HepG2 (cell line): ENCODE data around the gene CUEDC2. TPM values are rescaled to one million over a fixed set of nuclear protein-coding genes. Genes with fewer than 3 reads are reported as not detected.

Experiments used
- ATAC-seq: fragments of 200-7000 bp; cut with Tn5 transposase; 3 replicates; pipeline ENCODE4 v1.9.1; 2020; ENCODE audit warnings: mild to moderate bottlenecking, moderate library complexity
- BruUV-seq: library from RNA; stranded (reverse); fragments of 400-500 nt; replicated peaks from 2 replicates; lab custom pipeline; 2021; lab: Mats Ljungman, UMichigan
- CTCF ChIA-PET: fragments of 300-600 bp; formaldehyde crosslinking; extraction: SDS; loops from one replicate; lab custom pipeline; 2021; ENCODE audit warnings: low total read pairs, inconsistent platforms, low intra/inter-chr PET ratio; lab: Yijun Ruan, JAX
- POLR2A ChIA-PET: fragments of 350-600 bp; sonication (Branson Sonifier 250); formaldehyde crosslinking; loops from one replicate; lab custom pipeline; 2020; ENCODE audit warnings: antibody characterized with exemption, inconsistent platforms; lab: Yijun Ruan, JAX
- DNase-seq: peaks from one replicate; pipeline ENCODE4 v3.0.0-alpha.2; 2015; ENCODE audit warnings: low spot score
- FAIRE-seq: peaks from 3 replicates; lab custom pipeline; 2011; peaks lifted over from hg19 to GRCh38; lab: Jason Lieb, UNC
- H2AFZ ChIP-seq: one replicate; pipeline ENCODE4 v1.6.1; 2011; ENCODE audit warnings: low read length, inconsistent platforms
- H3K27ac ChIP-seq: fragments of 300-600 bp; 3 replicates; pipeline ENCODE4 v1.8.0; 2011; ENCODE audit warnings: mixed run types, mild to moderate bottlenecking, mixed read lengths, low read length, inconsistent platforms; ENCODE audit not compliant: insufficient read depth; ENCODE audit errors: extremely low read length
- H3K27me3 ChIP-seq, 2 experiments: fragments of 200-600 bp in 1 of 2; 2 replicates in 1 of 2; 3 replicates in 1 of 2; pipeline versions ENCODE4 v1.6.0 to v1.8.0; 2011; ENCODE audit warnings: low read length in 2 of 2, mild to moderate bottlenecking in 2 of 2, moderate library complexity in 2 of 2, inconsistent platforms in 1 of 2; ENCODE audit not compliant: insufficient read depth in 2 of 2, control insufficient read depth in 1 of 2
- H3K36me3 ChIP-seq, 2 experiments: fragments of 200-600 bp in 1 of 2; replicated peaks in 1 of 2; 2 replicates in 1 of 2; 3 replicates in 1 of 2; pipeline versions ENCODE4 v1.5.1 to v1.8.0; 2011; ENCODE audit warnings: low read length in 2 of 2, inconsistent platforms in 1 of 2; ENCODE audit not compliant: insufficient read depth in 2 of 2, control insufficient read depth in 1 of 2
- H3K4me1 ChIP-seq: 2 replicates; pipeline ENCODE4 v1.5.1; 2012; ENCODE audit warnings: low read length, inconsistent platforms; ENCODE audit not compliant: insufficient read depth
- H3K4me2 ChIP-seq: 2 replicates; pipeline ENCODE4 v1.6.0; 2011; ENCODE audit warnings: low read depth, low read length, inconsistent platforms
- H3K4me3 ChIP-seq, 3 experiments: fragments of 200-600 bp in 1 of 3; sonication (generic), shearing (Covaris generic) in 1 of 3; replicated peaks in 1 of 3; 2 replicates each; pipeline ENCODE4 v1.5.1; 2011 to 2016; ENCODE audit warnings: low read length in 3 of 3, inconsistent platforms in 2 of 3, low read depth in 2 of 3, mild to moderate bottlenecking in 2 of 3, control low read depth in 1 of 3, mixed read lengths in 1 of 3; ENCODE audit not compliant: insufficient read depth in 1 of 3
- H3K79me2 ChIP-seq: one replicate; pipeline ENCODE4 v1.6.1; 2011; ENCODE audit warnings: low read length, inconsistent platforms; ENCODE audit not compliant: insufficient read depth
- H3K9ac ChIP-seq: 2 replicates; pipeline ENCODE4 v1.6.0; 2011; ENCODE audit warnings: mild to moderate bottlenecking, low read depth, low read length, inconsistent platforms; ENCODE audit not compliant: insufficient read depth
- H3K9me3 ChIP-seq: 2 replicates; pipeline ENCODE4 v1.5.1; 2012; ENCODE audit warnings: mild to moderate bottlenecking, low read length
- H4K20me1 ChIP-seq: 2 replicates; pipeline ENCODE4 v1.6.0; 2011; ENCODE audit warnings: inconsistent platforms, mild to moderate bottlenecking, low read length, moderate library complexity; ENCODE audit not compliant: insufficient read depth
- ELF4 ChIP-seq: sonication (generic); formaldehyde crosslinking; IDR thresholded peaks from 2 replicates; pipeline ENCODE4 v1.5.0; 2020; ENCODE audit warnings: missing genetic modification reagents, mild to moderate bottlenecking, moderate library complexity, borderline replicate concordance
- ESRRA ChIP-seq: sonication (generic); formaldehyde crosslinking; IDR thresholded peaks from 2 replicates; pipeline ENCODE4 v1.5.1; 2020; ENCODE audit warnings: mild to moderate bottlenecking, low read depth, missing genetic modification reagents
- PAF1 ChIP-seq: IDR thresholded peaks from 2 replicates; pipeline ENCODE4 v1.6.1; 2016; ENCODE audit warnings: missing genetic modification reagents, missing compliant biosample characterization
- REXO4 ChIP-seq: sonication (generic); formaldehyde crosslinking; IDR thresholded peaks from 2 replicates; pipeline ENCODE4 v1.8.0; 2022; ENCODE audit warnings: missing genetic modification reagents, mild to moderate bottlenecking, borderline replicate concordance
- SAP130 ChIP-seq: IDR thresholded peaks from 2 replicates; pipeline ENCODE4 v1.6.1; 2016; ENCODE audit warnings: low read depth
- TBX3 ChIP-seq: fragments of 450-650 bp; IDR thresholded peaks from 2 replicates; pipeline ENCODE4 v1.6.1; 2017; ENCODE audit warnings: antibody characterized with exemption, mild to moderate bottlenecking, inconsistent platforms, borderline replicate concordance
- TCF12 ChIP-seq, 2 experiments: fragments of 450-650 bp in 1 of 2; sonication (generic) in 1 of 2; formaldehyde crosslinking in 1 of 2; IDR thresholded peaks; 2 replicates each; pipeline versions ENCODE4 v1.6.1 to v1.8.0; 2017 to 2022; ENCODE audit warnings: antibody characterized with exemption in 1 of 2, mild to moderate bottlenecking in 1 of 2, missing genetic modification reagents in 1 of 2, moderate library complexity in 1 of 2
- ZMAT3 ChIP-seq: sonication (generic); formaldehyde crosslinking; conservative IDR thresholded peaks from 2 replicates; pipeline ENCODE4 v1.7.0; 2021; ENCODE audit warnings: missing genetic modification reagents
- ZMYM2 ChIP-seq: sonication (generic); formaldehyde crosslinking; IDR thresholded peaks from 2 replicates; pipeline ENCODE4 v1.8.0; 2022; ENCODE audit warnings: mild to moderate bottlenecking, missing genetic modification reagents
- ZNF703 ChIP-seq: sonication (generic); formaldehyde crosslinking; IDR thresholded peaks from 2 replicates; pipeline ENCODE4 v1.5.1; 2020; ENCODE audit warnings: missing genetic modification reagents, mild to moderate bottlenecking, moderate library complexity, borderline replicate concordance
- WGBS: methylation state at CpG from one replicate; pipeline ENCODE4 v1.1.6; 2017; ENCODE audit warnings: low lambda C conversion rate; 5-methylcytosine and 5-hydroxymethylcytosine counted together
- in situ Hi-C: cut with HindIII; loops from 2 replicates; pipeline ENCODE4 v1.10.0; 2017; ENCODE audit warnings: low pct_unique_long_range_greater_than_20kb; ENCODE audit not compliant: extremely low pct_ligation_motif_present
- intact Hi-C: fragments of 100-400 bp; cut with micrococcal nuclease; formaldehyde crosslinking; loops from one replicate; pipeline ENCODE4 v1.10.0; 2022; ENCODE audit not compliant: unreplicated experiment
- polyA plus RNA-seq, 8 experiments: library from polyadenylated mRNA; depleted of rRNA in 3 of 8; stranded (reverse) in 7 of 8; unstranded in 1 of 8; fragments of >200 nt; fragmentation: Illumina TruSeq in 4 of 8; extraction: Trizol in 4 of 8; gene quantifications; 2 replicates each; pipeline versions ENCODE4 v1.2.1 to v1.2.3, GENCODE V29; 2011 to 2016; ENCODE audit warnings: low read depth in 4 of 8, missing spikeins in 1 of 8, mixed read lengths in 1 of 8; ENCODE audit not compliant: insufficient read depth in 1 of 8
- total RNA-seq, 5 experiments: library from RNA; depleted of rRNA; stranded (reverse); fragments of >200 nt; fragmentation: Illumina TruSeq; extraction: Trizol; gene quantifications; 2 replicates each; pipeline ENCODE4 v1.2.3, GENCODE V29; 2016; ENCODE audit warnings: low read depth in 1 of 5
- TF ChIP-seq, protein P1 (sequence below): sonication (generic); formaldehyde crosslinking; IDR thresholded peaks from 2 replicates; pipeline ENCODE4 v1.8.1; 2023; ENCODE audit warnings: mild to moderate bottlenecking, missing genetic modification reagents
- TF ChIP-seq, protein P2 (sequence below): sonication (generic); formaldehyde crosslinking; IDR thresholded peaks from 2 replicates; pipeline ENCODE4 v1.4.0; 2020; ENCODE audit warnings: missing genetic modification reagents, mild to moderate bottlenecking, borderline replicate concordance

CUEDC2 gene
- total and polyA plus RNA-seq, 2 of the 13 experiments (the other 11 are each of a cell fraction or from before 2014, with no cell fraction given): 13.1 to 18.4 TPM

DNA sequence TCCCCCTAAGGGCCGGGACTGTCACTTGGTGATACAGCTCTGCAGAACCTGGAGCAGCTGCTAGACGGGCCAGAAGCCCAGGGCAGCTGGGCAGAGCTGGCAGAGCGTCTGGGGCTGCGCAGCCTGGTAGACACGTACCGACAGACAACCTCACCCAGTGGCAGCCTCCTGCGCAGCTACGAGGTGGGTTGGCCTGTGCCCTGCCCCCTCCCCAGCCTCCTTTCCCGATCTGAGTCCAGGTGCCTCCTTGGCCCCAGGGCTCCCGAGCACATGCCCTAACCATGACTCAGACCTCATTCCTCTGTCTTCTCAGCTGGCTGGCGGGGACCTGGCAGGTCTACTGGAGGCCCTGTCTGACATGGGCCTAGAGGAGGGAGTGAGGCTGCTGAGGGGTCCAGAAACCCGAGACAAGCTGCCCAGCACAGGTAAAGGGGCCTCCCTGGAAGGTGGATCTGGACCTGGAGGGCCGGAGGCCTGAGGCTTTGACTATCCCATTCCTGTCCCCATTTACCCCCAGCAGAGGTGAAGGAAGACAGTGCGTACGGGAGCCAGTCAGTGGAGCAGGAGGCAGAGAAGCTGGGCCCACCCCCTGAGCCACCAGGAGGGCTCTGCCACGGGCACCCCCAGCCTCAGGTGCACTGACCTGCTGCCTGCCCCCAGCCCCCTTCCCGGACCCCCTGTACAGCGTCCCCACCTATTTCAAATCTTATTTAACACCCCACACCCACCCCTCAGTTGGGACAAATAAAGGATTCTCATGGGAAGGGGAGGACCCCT lies 30.5 kb downstream of the CUEDC2 start:
- no peak for FAIRE-seq
- Histone ChIP-seq H3K4me2 (no peak overlapping the region), H3K27me3 (peaks cover 3 to 7% of the 10 kb centered on the region in 2 experiments; a peak in 3 of 5 replicates), H3K9me3 (no peaks in the 10 kb centered on the region), H3K36me3 (peaks cover 0 to 4% of the 10 kb centered on the region in 2 experiments; a peak in 1 of 5 replicates), H4K20me1 (no peaks in the 10 kb centered on the region), H3K4me1 (peaks cover 20% of the 10 kb centered on the region), H3K27ac (no peak overlapping the region), H3K9ac (no peak overlapping the region), H2AFZ (no peak overlapping the region), H3K4me3 (no peak overlapping the region), H3K79me2 (no peaks in the 10 kb centered on the region)
- DNase-seq: no peak
- in situ Hi-C loops: loop anchor here (10.0 kb wide), 1 partner anchor 73 kb away; no protein-coding TSS in a partner anchor
- 92% methylated on average over 7 of the region's 18 CpGs for WGBS
- intact Hi-C loops: no loop called here
- BruUV-seq: no TSS peak
- no peak for TF ChIP-seq TBX3
- TF ChIP-seq PAF1 (CRISPR knock-in tag): no peak
- ChIA-PET POLR2A (no interaction called here), CTCF (interaction anchor here (1.9 kb wide), 1 partner anchor 9 kb away, joined by 4 read pairs; no protein-coding TSS in a partner anchor)
- no peak for ATAC-seq

DNA sequence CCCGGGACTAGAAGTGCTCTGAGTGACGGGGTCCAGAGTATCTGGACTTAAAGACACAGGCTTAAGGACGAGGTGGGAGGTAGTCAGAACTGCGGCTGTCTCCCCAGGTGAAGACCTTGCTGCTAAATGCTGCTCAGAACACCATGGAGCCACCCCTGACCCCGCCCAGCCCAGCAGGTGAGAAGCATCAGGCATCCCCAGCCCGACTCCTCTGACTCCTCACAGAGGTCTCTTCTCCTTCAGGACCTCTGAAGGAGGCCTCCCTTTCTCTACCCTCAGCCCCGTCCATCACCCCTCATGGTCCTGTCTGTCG lies 31.1 kb downstream of the CUEDC2 start:
- CTCF ChIA-PET: no interaction called here
- in situ Hi-C loops: loop anchor here (10.0 kb wide), 1 partner anchor 74 kb away; no protein-coding TSS in a partner anchor
- peaks cover 3 to 4% of the 10 kb centered on the region in 2 experiments; a peak in 3 of 5 replicates for H3K27me3 ChIP-seq
- 94% methylated on average over 6 of the region's 8 CpGs for WGBS
- peaks cover 26% of the 10 kb centered on the region for H3K4me1 ChIP-seq
- H3K9ac ChIP-seq: no peak overlapping the region
- DNase-seq (no peak), ATAC-seq (no peak), FAIRE-seq (no peak)
- BruUV-seq: no TSS peak
- intact Hi-C loops: no loop called here
- H3K27ac ChIP-seq: no peak overlapping the region
- peaks cover 0 to 4% of the 10 kb centered on the region in 2 experiments; a peak in 1 of 5 replicates for H3K36me3 ChIP-seq
- H4K20me1 ChIP-seq: no peaks in the 10 kb centered on the region
- POLR2A ChIA-PET: no interaction called here
- H2AFZ ChIP-seq: no peak overlapping the region
- H3K4me2 ChIP-seq: no peak overlapping the region
- no peak overlapping the region for H3K4me3 ChIP-seq
- peaks cover 1% of the 10 kb centered on the region for H3K79me2 ChIP-seq
- H3K9me3 ChIP-seq: no peaks in the 10 kb centered on the region
- no peak for TF ChIP-seq ELF4 (CRISPR knock-in tag)
- no peak for TF ChIP-seq ZMAT3 (CRISPR knock-in tag)
- TF ChIP-seq TCF12 (IDR thresholded peaks at IDR 0.05): no peak
- TF ChIP-seq TCF12 (CRISPR knock-in tag; IDR thresholded peaks at IDR 0.05): no peak
- TF ChIP-seq SAP130 (CRISPR knock-in tag): no peak
- no peak for TF ChIP-seq ESRRA (CRISPR knock-in tag)
- no peak for TF ChIP-seq ZNF703 (CRISPR knock-in tag)
- TF ChIP-seq, protein P1, sequence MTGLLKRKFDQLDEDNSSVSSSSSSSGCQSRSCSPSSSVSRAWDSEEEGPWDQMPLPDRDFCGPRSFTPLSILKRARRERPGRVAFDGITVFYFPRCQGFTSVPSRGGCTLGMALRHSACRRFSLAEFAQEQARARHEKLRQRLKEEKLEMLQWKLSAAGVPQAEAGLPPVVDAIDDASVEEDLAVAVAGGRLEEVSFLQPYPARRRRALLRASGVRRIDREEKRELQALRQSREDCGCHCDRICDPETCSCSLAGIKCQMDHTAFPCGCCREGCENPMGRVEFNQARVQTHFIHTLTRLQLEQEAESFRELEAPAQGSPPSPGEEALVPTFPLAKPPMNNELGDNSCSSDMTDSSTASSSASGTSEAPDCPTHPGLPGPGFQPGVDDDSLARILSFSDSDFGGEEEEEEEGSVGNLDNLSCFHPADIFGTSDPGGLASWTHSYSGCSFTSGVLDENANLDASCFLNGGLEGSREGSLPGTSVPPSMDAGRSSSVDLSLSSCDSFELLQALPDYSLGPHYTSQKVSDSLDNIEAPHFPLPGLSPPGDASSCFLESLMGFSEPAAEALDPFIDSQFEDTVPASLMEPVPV (CRISPR knock-in tag): no peak
- TF ChIP-seq REXO4 (CRISPR knock-in tag): no peak
- no peak for TF ChIP-seq ZMYM2 (CRISPR knock-in tag)
- TF ChIP-seq, protein P2, sequence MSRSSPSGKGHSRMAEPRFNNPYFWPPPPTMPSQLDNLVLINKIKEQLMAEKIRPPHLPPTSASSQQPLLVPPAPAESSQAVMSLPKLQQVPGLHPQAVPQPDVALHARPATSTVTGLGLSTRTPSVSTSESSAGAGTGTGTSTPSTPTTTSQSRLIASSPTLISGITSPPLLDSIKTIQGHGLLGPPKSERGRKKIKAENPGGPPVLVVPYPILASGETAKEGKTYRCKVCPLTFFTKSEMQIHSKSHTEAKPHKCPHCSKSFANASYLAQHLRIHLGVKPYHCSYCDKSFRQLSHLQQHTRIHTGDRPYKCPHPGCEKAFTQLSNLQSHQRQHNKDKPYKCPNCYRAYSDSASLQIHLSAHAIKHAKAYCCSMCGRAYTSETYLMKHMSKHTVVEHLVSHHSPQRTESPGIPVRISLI (CRISPR knock-in tag): no peak
